H1 (cell line): ENCODE results near the gene DHRS13. TPM values are rescaled to one million over a fixed set of nuclear protein-coding genes. Genes with fewer than 3 reads are reported as not detected.

Source experiments
- CTCF ChIA-PET: fragments of 300-600 bp; sonication (Branson Sonifier 250); formaldehyde crosslinking; loops from one replicate; lab custom pipeline; 2021; ENCODE audit not compliant: partially characterized antibody; lab: Charles Lee
- POLR2A ChIA-PET: fragments of 300-600 bp; sonication (Branson Sonifier 250); formaldehyde crosslinking; loops from one replicate; lab custom pipeline; 2021; ENCODE audit warnings: inconsistent platforms; ENCODE audit not compliant: partially characterized antibody; lab: Charles Lee
- DNase-seq, 2 experiments: peaks; one replicate each; pipeline versions ENCODE4 v3.0.0 to v3.0.0-alpha.2; 2010 to 2022; ENCODE audit warnings: low spot score in 2 of 2, low read depth in 1 of 2, mixed read lengths in 1 of 2
- FAIRE-seq: peaks from 2 replicates; lab custom pipeline; 2011; peaks lifted over from hg19 to GRCh38; lab: Jason Lieb, UNC
- H2AFZ ChIP-seq: 2 replicates; pipeline ENCODE4 v1.8.1; 2012; ENCODE audit warnings: low read length, inconsistent platforms
- H2AK5ac ChIP-seq: 2 replicates; pipeline ENCODE4 v1.6.1; 2013; ENCODE audit warnings: low read depth, low read length
- H2BK120ac ChIP-seq: replicated peaks from 2 replicates; pipeline ENCODE3; 2013; ENCODE audit warnings: low read depth, low read length, inconsistent platforms
- H2BK12ac ChIP-seq: 2 replicates; pipeline ENCODE4 v1.6.1; 2013; ENCODE audit warnings: low read depth, low read length
- H2BK15ac ChIP-seq: 2 replicates; pipeline ENCODE4 v1.6.1; 2013; ENCODE audit warnings: low read length
- H2BK20ac ChIP-seq: 2 replicates; pipeline ENCODE4 v1.6.1; 2013; ENCODE audit warnings: low read length
- H2BK5ac ChIP-seq: 2 replicates; pipeline ENCODE4 v1.6.1; 2013; ENCODE audit warnings: low read depth, low read length
- H3K14ac ChIP-seq: 2 replicates; pipeline ENCODE4 v1.6.1; 2013; ENCODE audit warnings: inconsistent platforms; ENCODE audit not compliant: insufficient read length
- H3K18ac ChIP-seq: 2 replicates; pipeline ENCODE4 v1.6.1; 2013; ENCODE audit warnings: low read length; ENCODE audit errors: extremely low read depth
- H3K23ac ChIP-seq: 2 replicates; pipeline ENCODE4 v1.6.1; 2013; ENCODE audit warnings: inconsistent platforms; ENCODE audit not compliant: insufficient read length
- H3K23me2 ChIP-seq: 2 replicates; pipeline ENCODE4 v1.6.1; 2013; ENCODE audit warnings: low read depth, low read length
- H3K27ac ChIP-seq: 2 replicates; pipeline ENCODE4 v1.6.1; 2011; ENCODE audit warnings: low read depth, low read length, inconsistent platforms
- H3K27me3 ChIP-seq, 4 experiments: replicated peaks in 1 of 4; 1 replicate in 1 of 4; 2 replicates in 3 of 4; pipeline versions ENCODE4 v1.6.1 to v1.8.1; 2011 to 2013; ENCODE audit warnings: low read length in 3 of 4, mild to moderate bottlenecking in 3 of 4, inconsistent platforms in 2 of 4, mixed read lengths in 2 of 4, moderate library complexity in 1 of 4; ENCODE audit not compliant: control insufficient read depth in 3 of 4, insufficient read depth in 3 of 4; ENCODE audit errors: extremely low read depth in 1 of 4
- H3K36me3 ChIP-seq, 4 experiments: 2 replicates each; pipeline versions ENCODE4 v1.6.1 to v1.8.1; 2011 to 2013; ENCODE audit warnings: mild to moderate bottlenecking in 4 of 4, low read length in 3 of 4, moderate library complexity in 2 of 4, control low read depth in 1 of 4, inconsistent platforms in 1 of 4; ENCODE audit not compliant: insufficient read depth in 4 of 4, control insufficient read depth in 2 of 4
- H3K4ac ChIP-seq: replicated peaks from 2 replicates; pipeline ENCODE3; 2013; ENCODE audit warnings: low read length, low read depth, mixed read lengths, inconsistent platforms; ENCODE audit not compliant: insufficient read length
- H3K4me1 ChIP-seq, 4 experiments: replicated peaks in 1 of 4; 1 replicate in 1 of 4; 2 replicates in 3 of 4; pipeline versions ENCODE4 v1.6.1 to v1.8.1; 2011 to 2013; ENCODE audit warnings: low read length in 3 of 4, inconsistent platforms in 2 of 4, mixed read lengths in 1 of 4; ENCODE audit not compliant: insufficient read depth in 4 of 4, control insufficient read depth in 3 of 4
- H3K4me2 ChIP-seq, 2 experiments: 2 replicates each; pipeline versions ENCODE4 v1.6.1 to v1.8.1; 2011 to 2013; ENCODE audit warnings: low read depth in 2 of 2, low read length in 2 of 2, control low read depth in 1 of 2, inconsistent platforms in 1 of 2, mild to moderate bottlenecking in 1 of 2; ENCODE audit not compliant: insufficient read depth in 1 of 2
- H3K4me3 ChIP-seq, 4 experiments: fragments of 200-600, 300-600 bp in 1 of 4; sonication (generic), shearing (Covaris generic), sonication (Bioruptor Twin) in 1 of 4; 2 replicates each; pipeline versions ENCODE4 v1.5.1 to v1.8.1; 2011 to 2016; ENCODE audit warnings: low read length in 4 of 4, low read depth in 3 of 4, control low read depth in 2 of 4, inconsistent platforms in 2 of 4, mild to moderate bottlenecking in 2 of 4, mixed read lengths in 1 of 4, moderate library complexity in 1 of 4; ENCODE audit not compliant: insufficient read depth in 2 of 4; ENCODE audit errors: extremely low read depth in 1 of 4
- H3K56ac ChIP-seq: replicated peaks from 2 replicates; pipeline ENCODE3; 2013; ENCODE audit warnings: low read depth, mild to moderate bottlenecking, mixed read lengths, low read length, inconsistent platforms; ENCODE audit not compliant: insufficient read length
- H3K79me1 ChIP-seq: 2 replicates; pipeline ENCODE4 v1.6.1; 2013; ENCODE audit warnings: low read depth, low read length, control low read depth
- H3K79me2 ChIP-seq, 2 experiments: 2 replicates each; pipeline versions ENCODE4 v1.6.1 to v1.8.1; 2012 to 2013; ENCODE audit warnings: low read length in 2 of 2, mild to moderate bottlenecking in 2 of 2, inconsistent platforms in 1 of 2; ENCODE audit not compliant: insufficient read depth in 2 of 2, control insufficient read depth in 1 of 2
- H3K9ac ChIP-seq, 4 experiments: replicated peaks in 1 of 4; 1 replicate in 1 of 4; 2 replicates in 3 of 4; pipeline versions ENCODE4 v1.6.1 to v1.8.1; 2011 to 2013; ENCODE audit warnings: low read depth in 3 of 4, low read length in 3 of 4, control low read depth in 2 of 4, mild to moderate bottlenecking in 2 of 4, moderate library complexity in 2 of 4, inconsistent platforms in 1 of 4; ENCODE audit errors: extremely low read depth in 1 of 4
- H3K9me3 ChIP-seq, 2 experiments: 2 replicates each; pipeline versions ENCODE4 v1.6.1 to v1.8.1; 2012 to 2013; ENCODE audit warnings: mild to moderate bottlenecking in 2 of 2, moderate library complexity in 2 of 2, control low read depth in 1 of 2, inconsistent platforms in 1 of 2, low read depth in 1 of 2, low read length in 1 of 2, mixed read lengths in 1 of 2; ENCODE audit not compliant: insufficient read depth in 2 of 2
- H4K20me1 ChIP-seq, 2 experiments: replicated peaks in 1 of 2; 2 replicates each; pipeline versions ENCODE3 to v1.8.1; 2011 to 2013; ENCODE audit warnings: inconsistent platforms in 2 of 2, low read length in 2 of 2, mild to moderate bottlenecking in 1 of 2; ENCODE audit not compliant: insufficient read depth in 2 of 2, control insufficient read depth in 1 of 2
- H4K5ac ChIP-seq: 2 replicates; pipeline ENCODE4 v1.6.1; 2013; ENCODE audit warnings: low read length, low read depth, mixed read lengths, inconsistent platforms; ENCODE audit not compliant: insufficient read length
- H4K8ac ChIP-seq: 2 replicates; pipeline ENCODE4 v1.8.0; 2013; ENCODE audit warnings: mild to moderate bottlenecking, moderate library complexity, low read length, inconsistent platforms; ENCODE audit not compliant: insufficient read depth; ENCODE audit errors: extremely low read depth
- H4K91ac ChIP-seq: replicated peaks from 2 replicates; pipeline ENCODE3; 2013; ENCODE audit warnings: low read length, mixed read lengths, inconsistent platforms; ENCODE audit not compliant: insufficient read length
- CHD1 ChIP-seq: IDR thresholded peaks from 2 replicates; pipeline ENCODE4 v1.6.1; 2012; ENCODE audit warnings: low read depth, low read length, improper control_type of control experiment
- EP300 ChIP-seq, 2 experiments: IDR thresholded peaks; 1 replicate in 1 of 2; 2 replicates in 1 of 2; pipeline ENCODE4 v1.6.1; 2011 to 2012; ENCODE audit warnings: low read depth in 2 of 2, low read length in 2 of 2, mild to moderate bottlenecking in 2 of 2, borderline replicate concordance in 1 of 2, inconsistent platforms in 1 of 2, moderate library complexity in 1 of 2
- EZH2 ChIP-seq: fragments of 200-600 bp; sonication (generic); IDR thresholded peaks from 2 replicates; pipeline ENCODE4 v1.7.1; 2012; ENCODE audit warnings: low read depth, mild to moderate bottlenecking, moderate library complexity, low read length, inconsistent platforms; ENCODE audit not compliant: severe bottlenecking
- KDM4A ChIP-seq: IDR thresholded peaks from one replicate; pipeline ENCODE4 v1.7.1; 2012; ENCODE audit warnings: low read depth, mild to moderate bottlenecking, moderate library complexity, low read length, inconsistent platforms; ENCODE audit not compliant: severe bottlenecking
- RBBP5 ChIP-seq: IDR thresholded peaks from 2 replicates; pipeline ENCODE4 v1.7.1; 2012; ENCODE audit warnings: low read depth, mild to moderate bottlenecking, inconsistent platforms, low read length, moderate library complexity, borderline replicate concordance
- SP2 ChIP-seq: IDR thresholded peaks from 2 replicates; pipeline ENCODE4 v1.6.1; 2012; ENCODE audit warnings: mild to moderate bottlenecking, low read length, inconsistent platforms
- SUZ12 ChIP-seq: fragments of 200-600 bp; sonication (generic); IDR thresholded peaks from 2 replicates; pipeline ENCODE4 v1.6.1; 2012; ENCODE audit warnings: mild to moderate bottlenecking, inconsistent platforms, low read length, moderate library complexity, mixed read lengths
- YY1 ChIP-seq: IDR thresholded peaks from 2 replicates; pipeline ENCODE4 v1.6.1; 2011; ENCODE audit warnings: low read depth, mild to moderate bottlenecking, low read length
- WGBS, 2 experiments: shearing (Covaris generic) in 1 of 2; methylation state at CpG; one replicate each; pipeline versions ENCODE4 v1.1.6 to v1.1.7; 2013 to 2015; ENCODE audit warnings: low lambda C conversion rate in 2 of 2, mixed read lengths in 2 of 2, inconsistent platforms in 1 of 2, low coverage in 1 of 2, missing lambda C conversion rate in 1 of 2; ENCODE audit not compliant: insufficient replicate concordance in 2 of 2, insufficient coverage in 1 of 2, insufficient read length in 1 of 2; ENCODE audit errors: extremely low coverage in 1 of 2, missing lambda C conversion rate in 1 of 2; 5-methylcytosine and 5-hydroxymethylcytosine counted together
- polyA plus RNA-seq, 7 experiments: library from polyadenylated mRNA; depleted of rRNA in 3 of 7; stranded (reverse) in 5 of 7; unstranded in 2 of 7; fragments of >200 nt in 5 of 7; fragments of 200-250 nt in 2 of 7; gene quantifications; 1 replicate in 5 of 7; 2 replicates in 1 of 7; 4 replicates in 1 of 7; pipeline versions ENCODE4 v1.2.1 to v1.2.3, GENCODE V29; 2011 to 2013; ENCODE audit warnings: missing spikeins in 2 of 7, mixed read lengths in 2 of 7
- total RNA-seq: library from RNA; stranded (reverse); fragmentation: NEBNext Ultra II Directional; extraction: Animal tissue kit (Norgen Biotek cat#: 25700); gene quantifications from 2 replicates; pipeline ENCODE4 v1.2.1, GENCODE V29; 2021

The DHRS13 gene
- total and polyA plus RNA-seq, 2 of the 8 experiments (the other 6 are each of a cell fraction or from before 2014, with no cell fraction given), result 23.7 to 30.0 TPM

GRCh38 chr17:28896491-28896883 lies 6.4 kb downstream of the DHRS13 start:
- ChIA-PET POLR2A (interaction anchor here (1.0 to 5.2 kb wide), 13 partner anchors 9 to 185 kb away, joined by 3 to 51 read pairs (median 6); partner anchors contain the start of genes FAM222B, PROCA1, RPL23A and TLCD1), CTCF (interaction anchor here (0.8 to 7.3 kb wide), 10 partner anchors 9 to 348 kb away, joined by 3 to 47 read pairs (median 6); no protein-coding TSS in a partner anchor)
- Histone ChIP-seq H4K91ac (no peak overlapping the region), H3K4me2 (peak overlapping the region; percentile 68 to 71), H3K56ac (no peak overlapping the region), H3K23ac (no peak overlapping the region), H2BK120ac (no peak overlapping the region), H3K14ac (no peak overlapping the region), H2BK20ac (no peak overlapping the region), H3K36me3 (no peaks in the 10 kb centered on the region; a peak in 2 of 8 replicates), H2AK5ac (no peak overlapping the region), H3K9me3 (no peaks in the 10 kb centered on the region), H2BK15ac (no peak overlapping the region), H2BK12ac (no peak overlapping the region), H4K20me1 (peaks cover 0 to 5% of the 10 kb centered on the region in 2 experiments), H3K79me2 (peaks cover 4 to 24% of the 10 kb centered on the region in 2 experiments), H4K5ac (no peak overlapping the region), H3K27me3 (no peaks in the 10 kb centered on the region), H3K23me2 (peaks cover 2% of the 10 kb centered on the region; the same call in 1 of the 2 replicates), H3K4ac (no peak overlapping the region), H3K9ac (no peak overlapping the region; a peak in 1 of 7 replicates), H2BK5ac (no peak overlapping the region), H4K8ac (no peak overlapping the region), H3K18ac (no peak overlapping the region; the same call in 1 of the 2 replicates), H3K4me1 (peaks cover 1 to 14% (median 5%) of the 10 kb centered on the region in 4 experiments), H3K79me1 (peaks cover 11% of the 10 kb centered on the region), H2AFZ (no peak overlapping the region), H3K4me3 (peak overlapping the region; percentile 79 to 94 (median 89)), H3K27ac (no peak overlapping the region)
- 8% methylated on average over 5 of the region's 5 CpGs; no CpG with 5 or more reads in 1 of the 2 experiments for WGBS, 2 experiments
- FAIRE-seq, result no peak
- no peak for DNase-seq
- TF ChIP-seq SP2 (no peak), EP300 (IDR thresholded peaks at IDR 0.05; ENCODE audit: borderline replicate concordance in 1 of 2, low read depth in 2 of 2, low read length in 2 of 2) (no peak), YY1 (no peak), KDM4A (no peak), RBBP5 (no peak), EZH2 (no peak), CHD1 (no peak), SUZ12 (no peak)
